GM13976 (cell line): ENCODE data around the gene NBPF12.
"Not testable (repeated sequence)": the region's sequence is repeated elsewhere in the genome, so short reads cannot be mapped to it uniquely, and the experiment has no call there.

Experiments used
- DNase-seq: peaks from one replicate; pipeline ENCODE4 v3.0.0; 2012; ENCODE audit warnings: low spot score
- CTCF ChIP-seq: IDR thresholded peaks from 2 replicates; pipeline ENCODE4 v1.5.1; 2012; ENCODE audit warnings: borderline replicate concordance, mild to moderate bottlenecking; ENCODE audit not compliant: insufficient read depth; ENCODE audit errors: extremely low read depth, missing control alignments, control extremely low read depth
- in situ Hi-C: fragments of 300-500 bp; cut with MboI; formaldehyde crosslinking; loops from one replicate; pipeline ENCODE4 v1.12.0; 2022; ENCODE audit warnings: low sequenced_read_pairs, mixed read lengths, inconsistent platforms; ENCODE audit not compliant: unreplicated experiment

Gene NBPF12

GRCh38 chr1:146964340-146964739 is 26.2 kb downstream of the NBPF12 start:
- DNase-seq, in situ Hi-C loops: not testable (repeated sequence)

- DNase-seq, in situ Hi-C loops: not testable (repeated sequence)
Measured at GRCh38 chr1:146966351-146966750, 28.2 kb downstream of the NBPF12 start.

GRCh38 chr1:146970656-146971055 is 32.5 kb downstream of the NBPF12 start:
- DNase-seq, in situ Hi-C loops: not testable (repeated sequence)

GRCh38 chr1:146972681-146973080 is 34.6 kb downstream of the NBPF12 start:
- in situ Hi-C loops, DNase-seq: not testable (repeated sequence)

GRCh38 chr1:146985855-146986254 is 47.7 kb downstream of the NBPF12 start:
- in situ Hi-C loops = not testable (repeated sequence)

GRCh38 chr1:146986450-146986849 is 48.3 kb downstream of the NBPF12 start:
- DNase-seq, in situ Hi-C loops: not testable (repeated sequence)

More at GRCh38 chr1:146985855-146986254, 47.7 kb downstream of the NBPF12 start:
- DNase-seq = not testable (repeated sequence)

- in situ Hi-C loops, DNase-seq: not testable (repeated sequence)
Measured at GRCh38 chr1:146987502-146987901, 49.4 kb downstream of the NBPF12 start.

GRCh38 chr1:146989455-146989854 is 51.3 kb downstream of the NBPF12 start:
- DNase-seq, in situ Hi-C loops: not testable (repeated sequence)

GRCh38 chr1:147008495-147008894 is 70.4 kb downstream of the NBPF12 start:
- DNase-seq, in situ Hi-C loops: not testable (repeated sequence)

GRCh38 chr1:147026975-147027374 is 88.9 kb downstream of the NBPF12 start:
- DNase-seq, in situ Hi-C loops: not testable (repeated sequence)

GRCh38 chr1:147030066-147030653 is 92.0 kb downstream of the NBPF12 start:
- in situ Hi-C loops, DNase-seq: not testable (repeated sequence)

GRCh38 chr1:147039916-147040315 is 101.8 kb downstream of the NBPF12 start:
- TF ChIP-seq CTCF = no peak
- no peak for DNase-seq
- in situ Hi-C loops = no loop called here

- in situ Hi-C loops, DNase-seq: not testable (repeated sequence)
Measured at GRCh38 chr1:147042891-147043290, 104.8 kb downstream of the NBPF12 start.

- in situ Hi-C loops, DNase-seq: not testable (repeated sequence)
Measured at GRCh38 chr1:147044511-147044910, 106.4 kb downstream of the NBPF12 start.
